Mucosa of stomach (tissue), 1 donor: ENCODE data around the gene CTIF.

Experiments used
- H3K27me3 ChIP-seq: one replicate; pipeline ENCODE4 v1.7.0; 2013; ENCODE audit warnings: mild to moderate bottlenecking, low read length; ENCODE audit not compliant: control insufficient read depth, insufficient read depth
- H3K36me3 ChIP-seq: one replicate; pipeline ENCODE4 v1.7.0; 2013; ENCODE audit warnings: low read length; ENCODE audit not compliant: control insufficient read depth, insufficient read depth
- H3K4me1 ChIP-seq: one replicate; pipeline ENCODE4 v1.7.0; 2013; ENCODE audit warnings: mild to moderate bottlenecking, low read length; ENCODE audit not compliant: control insufficient read depth, insufficient read depth
- H3K4me3 ChIP-seq: one replicate; pipeline ENCODE4 v1.7.0; 2013; ENCODE audit warnings: low read length
- H3K9ac ChIP-seq: one replicate; pipeline ENCODE4 v1.7.0; 2013; ENCODE audit warnings: mild to moderate bottlenecking, low read length, moderate library complexity
- H3K9me3 ChIP-seq: one replicate; pipeline ENCODE4 v1.7.0; 2013; ENCODE audit warnings: mild to moderate bottlenecking, low read length, moderate library complexity; ENCODE audit not compliant: control insufficient read depth
- donor health status: Pancreatic carcinoma.

CTIF gene

DNA sequence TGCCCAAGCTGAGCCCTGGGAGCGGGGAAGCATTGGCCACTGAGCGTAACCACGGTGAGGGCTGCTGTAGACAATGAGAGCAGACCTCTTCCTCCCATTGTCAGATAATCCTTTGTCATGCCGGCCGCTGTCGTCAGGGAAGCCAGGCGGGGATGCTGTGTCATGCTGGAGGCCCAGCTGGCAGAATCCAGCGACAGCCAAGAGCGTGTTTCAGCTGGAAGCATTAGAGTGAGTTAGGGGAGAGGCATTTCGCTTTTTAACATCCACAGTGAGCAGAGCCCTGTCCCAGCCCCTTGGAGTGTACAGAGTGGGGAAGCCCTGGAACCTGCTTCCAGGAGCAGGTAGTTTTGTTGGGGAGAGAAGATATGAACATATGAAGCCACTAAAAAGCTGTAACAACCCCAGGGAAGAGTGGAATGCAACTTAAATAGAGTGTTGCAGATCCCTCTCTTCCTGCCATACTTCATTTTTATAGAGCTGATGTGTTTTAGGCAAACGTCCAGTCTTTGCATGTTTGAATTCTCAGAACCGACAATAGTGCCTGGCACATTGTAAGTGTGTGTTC, 7.0 kb downstream of the CTIF start:
- Histone ChIP-seq H3K9ac (no peak overlapping the region), H3K4me3 (no peak overlapping the region), H3K36me3 (no peaks in the 10 kb centered on the region), H3K27me3 (no peaks in the 10 kb centered on the region), H3K9me3 (no peaks in the 10 kb centered on the region), H3K4me1 (peaks cover 6% of the 10 kb centered on the region)

DNA sequence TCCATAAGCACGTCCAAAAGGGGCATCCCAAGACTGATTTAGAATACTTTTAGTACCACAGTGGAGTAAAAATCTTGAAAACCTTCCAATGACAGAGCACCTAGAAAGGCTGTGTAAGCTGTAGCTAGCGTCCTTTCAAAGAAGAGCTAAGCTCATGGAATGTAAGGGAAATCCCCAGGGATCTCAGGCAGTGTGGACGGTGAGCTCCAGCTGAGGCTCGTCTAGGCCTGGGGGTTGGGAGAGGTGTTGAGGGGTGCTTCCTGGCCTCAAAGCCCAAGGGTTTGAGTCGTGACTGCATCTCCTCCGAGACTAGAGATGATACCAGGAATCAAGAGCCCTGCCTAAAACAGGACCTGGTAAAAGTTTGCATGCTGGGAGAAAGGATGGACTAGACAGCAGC, 7.6 kb downstream of the CTIF start:
- peaks cover 5% of the 10 kb centered on the region for H3K4me1 ChIP-seq

DNA sequence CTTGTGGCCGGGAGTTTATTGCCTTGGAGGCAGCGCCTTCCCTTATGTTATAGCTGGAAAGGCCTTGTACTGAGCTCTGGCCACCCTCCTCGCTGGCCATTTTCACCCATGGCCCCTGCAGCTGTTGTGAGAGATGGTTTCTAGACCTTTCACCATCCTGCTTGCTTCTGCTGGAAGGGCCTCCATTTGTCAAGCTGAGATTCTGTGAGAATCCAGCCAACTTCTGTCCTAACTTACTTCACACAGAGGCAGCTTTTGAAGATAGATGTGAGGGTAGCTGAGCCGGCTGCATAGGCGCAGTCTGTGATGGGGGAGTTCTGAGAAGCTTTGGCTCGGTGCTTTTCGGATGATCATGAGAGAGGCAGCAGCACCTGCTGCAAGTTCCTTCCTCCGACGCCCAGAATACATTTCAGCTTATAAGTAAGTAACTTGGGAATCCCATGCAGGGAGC, 8.7 kb downstream of the CTIF start:
- Histone ChIP-seq H3K4me1 (no peaks in the 10 kb centered on the region), H3K4me3 (no peak overlapping the region), H3K9ac (no peak overlapping the region), H3K27me3 (no peaks in the 10 kb centered on the region), H3K9me3 (no peaks in the 10 kb centered on the region), H3K36me3 (no peaks in the 10 kb centered on the region)

More for the DNA sequence above, 7.6 kb downstream of the CTIF start:
- H3K9ac ChIP-seq = no peak overlapping the region
- no peaks in the 10 kb centered on the region for H3K9me3 ChIP-seq
- no peaks in the 10 kb centered on the region for H3K36me3 ChIP-seq
- H3K4me3 ChIP-seq = no peak overlapping the region
- no peaks in the 10 kb centered on the region for H3K27me3 ChIP-seq

DNA sequence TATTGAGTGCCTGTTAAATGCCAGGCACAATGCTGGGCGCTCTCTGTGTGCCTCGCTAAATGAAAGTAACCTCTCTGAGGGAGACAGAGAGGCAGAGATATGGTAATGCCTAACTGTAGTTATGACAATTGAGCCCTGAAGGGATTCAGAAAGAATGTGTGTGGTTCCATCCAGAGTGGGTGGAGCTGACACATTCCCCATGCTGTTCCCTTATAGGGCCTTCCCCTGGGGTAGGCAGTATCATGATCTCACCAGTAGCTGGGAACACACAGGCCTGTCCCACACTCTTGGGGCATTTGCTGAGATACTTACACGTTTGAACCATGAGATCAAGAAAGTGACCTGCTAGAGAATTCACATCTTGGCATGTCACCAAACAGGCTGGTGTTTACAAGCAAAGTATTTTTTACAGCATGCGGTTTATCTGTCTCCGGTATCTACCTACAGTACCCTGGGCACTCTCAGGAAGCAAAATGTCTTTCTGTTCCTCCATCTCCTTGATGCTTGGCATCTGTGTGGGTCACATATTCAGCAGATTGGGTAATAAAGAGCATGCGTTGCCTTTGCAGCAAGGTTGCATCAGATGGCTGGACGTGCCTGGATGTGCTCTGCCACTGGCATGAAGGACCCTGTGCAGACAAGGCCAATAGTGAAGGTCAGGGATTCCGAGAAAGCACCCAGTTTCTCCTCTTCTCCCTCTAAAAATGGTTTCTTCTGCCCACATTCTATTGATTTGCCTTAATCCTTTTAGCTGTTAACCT, 9.4 kb downstream of the CTIF start:
- no peaks in the 10 kb centered on the region for H3K36me3 ChIP-seq
- H3K27me3 ChIP-seq = no peaks in the 10 kb centered on the region
- H3K9ac ChIP-seq = no peak overlapping the region
- no peak overlapping the region for H3K4me3 ChIP-seq
- no peaks in the 10 kb centered on the region for H3K9me3 ChIP-seq
- H3K4me1 ChIP-seq = no peaks in the 10 kb centered on the region

DNA sequence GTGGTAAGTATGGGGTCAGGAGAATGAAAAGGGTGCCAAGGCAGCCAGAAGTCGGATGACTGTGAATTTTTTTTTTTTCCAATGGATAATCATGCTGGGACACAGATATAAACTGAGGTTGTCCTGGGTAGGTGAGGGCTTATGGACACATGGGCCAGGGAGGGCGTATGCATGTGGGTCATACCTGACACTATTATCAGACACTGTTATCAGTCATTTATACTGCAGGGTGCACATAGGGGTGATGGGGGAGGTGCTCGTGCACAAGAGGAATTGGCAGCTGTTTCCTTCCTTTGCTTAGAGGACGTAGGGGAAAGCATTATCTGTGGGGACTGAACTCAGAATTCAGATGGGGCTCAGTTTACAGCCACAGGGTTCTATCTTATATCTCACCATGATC, 10.1 kb downstream of the CTIF start:
- Histone ChIP-seq H3K4me1 (no peaks in the 10 kb centered on the region), H3K36me3 (no peaks in the 10 kb centered on the region), H3K4me3 (no peak overlapping the region), H3K9me3 (no peaks in the 10 kb centered on the region), H3K27me3 (no peaks in the 10 kb centered on the region), H3K9ac (no peak overlapping the region)

DNA sequence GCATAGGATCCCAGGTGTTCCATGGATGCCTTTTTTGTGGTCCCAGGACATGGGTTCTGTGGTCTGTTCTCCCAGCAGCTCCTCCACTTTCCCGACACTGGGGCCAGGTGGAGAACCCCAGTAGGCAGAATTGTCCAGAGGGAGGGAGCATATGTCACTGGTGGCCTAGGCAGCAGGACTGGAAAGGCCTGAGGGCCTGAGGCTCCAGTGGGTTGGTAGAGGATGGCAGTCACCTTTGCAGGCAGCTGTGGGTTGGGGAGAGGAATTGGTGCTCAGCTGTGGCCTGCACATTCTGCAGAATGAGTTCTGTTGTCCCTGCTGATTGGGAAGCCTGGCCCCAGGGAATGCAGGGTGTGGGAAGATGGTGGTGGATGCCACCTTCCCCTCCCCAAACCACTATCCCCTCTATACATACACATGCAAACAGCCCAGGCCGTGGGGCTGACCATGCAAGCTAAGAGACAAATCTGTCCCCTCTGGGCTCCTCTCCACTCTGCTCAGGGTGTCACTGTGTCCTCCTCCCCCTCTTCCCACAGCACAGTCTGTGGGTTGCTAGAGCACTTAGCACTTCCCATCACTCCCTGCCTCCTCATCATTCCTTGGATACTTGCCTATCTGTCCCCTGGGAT, 11.4 kb downstream of the CTIF start:
- no peaks in the 10 kb centered on the region for H3K36me3 ChIP-seq
- no peaks in the 10 kb centered on the region for H3K27me3 ChIP-seq
- no peaks in the 10 kb centered on the region for H3K9me3 ChIP-seq
- H3K9ac ChIP-seq = no peak overlapping the region
- H3K4me1 ChIP-seq = no peaks in the 10 kb centered on the region
- H3K4me3 ChIP-seq = no peak overlapping the region

DNA sequence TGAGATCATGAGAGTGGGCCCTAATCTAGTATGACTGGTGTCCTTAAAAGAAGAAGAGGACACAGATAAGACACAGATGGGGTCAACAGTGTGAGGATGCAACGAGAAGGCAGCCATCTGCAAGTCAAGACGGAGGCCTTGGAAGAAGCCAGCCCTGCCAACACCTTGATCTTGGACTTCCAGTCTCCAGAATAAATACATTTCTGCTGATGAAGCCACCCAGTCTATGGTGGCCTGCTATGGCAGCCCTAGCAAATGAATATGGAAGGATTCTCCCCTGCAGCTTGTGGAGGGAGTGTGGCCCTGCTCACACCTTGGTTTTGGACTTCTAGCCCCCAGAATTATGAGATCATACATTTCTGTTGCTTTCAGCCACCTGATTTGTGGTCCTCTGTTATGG, 12.3 kb downstream of the CTIF start:
- H3K9me3 ChIP-seq = no peaks in the 10 kb centered on the region
- H3K4me1 ChIP-seq = no peaks in the 10 kb centered on the region
- no peaks in the 10 kb centered on the region for H3K36me3 ChIP-seq
- no peaks in the 10 kb centered on the region for H3K27me3 ChIP-seq
- no peak overlapping the region for H3K4me3 ChIP-seq
- H3K9ac ChIP-seq = no peak overlapping the region

DNA sequence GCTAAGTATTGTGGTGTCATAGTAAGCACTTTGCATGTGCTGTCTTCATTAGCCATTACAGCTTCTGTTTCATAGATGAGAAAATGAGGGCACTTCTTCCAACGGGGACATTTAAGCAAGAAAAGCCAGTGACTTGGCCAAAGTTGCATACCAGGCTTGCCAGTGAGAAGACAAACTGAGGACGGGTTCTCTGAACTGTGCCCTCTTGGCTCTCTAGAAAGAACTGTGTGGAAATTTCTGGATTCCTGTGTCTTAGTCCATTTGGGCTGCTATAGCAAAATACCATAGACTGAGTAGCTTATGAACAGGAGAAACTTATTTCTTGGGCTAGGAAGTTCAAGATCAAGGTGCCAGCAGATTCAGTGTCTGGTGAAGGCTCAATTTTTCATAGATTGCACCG, 13.3 kb downstream of the CTIF start:
- Histone ChIP-seq H3K36me3 (no peaks in the 10 kb centered on the region), H3K4me1 (no peaks in the 10 kb centered on the region), H3K9ac (no peak overlapping the region), H3K9me3 (no peaks in the 10 kb centered on the region), H3K4me3 (no peak overlapping the region), H3K27me3 (no peaks in the 10 kb centered on the region)

DNA sequence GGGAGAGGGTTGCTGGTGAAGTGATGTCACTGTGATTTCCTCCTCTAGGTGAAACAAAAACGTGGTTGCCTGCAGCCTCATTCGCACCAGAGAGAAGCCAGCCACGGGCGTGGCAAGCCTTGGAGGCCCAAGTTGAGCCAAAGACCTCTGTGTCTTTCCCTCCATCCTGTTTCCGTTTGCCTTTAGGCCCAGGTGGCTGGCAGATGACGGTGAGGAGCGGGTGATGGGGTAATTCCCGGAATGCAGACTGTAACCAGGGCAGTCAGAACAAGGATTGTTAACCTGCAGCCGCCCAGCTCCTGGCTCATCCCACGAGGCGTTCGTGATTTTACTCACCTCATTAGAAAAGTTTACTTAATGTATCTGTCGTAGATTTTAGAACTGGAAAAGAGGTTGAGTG, 14.4 kb downstream of the CTIF start:
- H3K36me3 ChIP-seq = no peaks in the 10 kb centered on the region
- no peaks in the 10 kb centered on the region for H3K4me1 ChIP-seq

DNA sequence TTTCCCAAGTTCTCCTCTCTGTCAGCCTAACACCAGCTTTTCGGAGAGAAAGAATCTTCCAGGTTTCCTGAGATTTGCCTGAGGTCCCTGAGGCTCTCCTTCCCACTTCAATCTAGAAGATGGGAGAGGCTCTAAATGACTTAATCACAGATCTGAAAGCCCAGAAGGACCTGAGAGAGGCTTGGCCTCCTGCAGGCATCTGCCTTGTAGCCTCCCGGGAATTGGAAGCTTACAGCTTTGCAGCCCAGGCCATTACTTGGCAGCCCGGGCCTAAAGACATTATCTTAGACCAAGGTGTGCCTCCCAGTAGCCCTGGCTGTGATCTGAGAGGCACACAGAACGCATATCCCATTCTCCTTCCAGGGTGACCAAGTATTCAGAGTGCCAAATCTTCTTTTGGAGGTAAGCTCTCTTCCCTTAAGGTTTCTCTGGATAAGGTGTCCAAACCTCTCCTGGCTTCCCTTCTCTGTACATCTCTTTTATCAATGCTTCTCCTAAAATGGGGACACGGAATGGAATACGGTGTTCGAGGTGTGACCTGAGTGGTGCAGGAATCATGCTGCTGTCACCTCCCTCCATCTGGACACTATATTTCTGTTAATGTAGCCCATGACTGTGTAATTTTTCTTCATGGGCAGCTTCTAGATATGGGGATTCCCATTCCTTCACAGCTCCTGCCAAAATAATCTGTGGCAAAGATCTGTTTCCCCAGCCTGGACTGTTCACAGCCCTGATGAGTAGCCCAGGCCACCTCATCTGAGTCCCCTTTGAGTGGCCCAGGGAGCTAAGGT, 16.0 kb downstream of the CTIF start:
- Histone ChIP-seq H3K9me3 (no peaks in the 10 kb centered on the region), H3K36me3 (no peaks in the 10 kb centered on the region), H3K4me3 (no peak overlapping the region), H3K9ac (no peak overlapping the region), H3K27me3 (no peaks in the 10 kb centered on the region), H3K4me1 (no peaks in the 10 kb centered on the region)

More for the DNA sequence above, 14.4 kb downstream of the CTIF start:
- H3K9me3 ChIP-seq = no peaks in the 10 kb centered on the region
- no peak overlapping the region for H3K4me3 ChIP-seq
- H3K27me3 ChIP-seq = no peaks in the 10 kb centered on the region
- H3K9ac ChIP-seq = no peak overlapping the region

DNA sequence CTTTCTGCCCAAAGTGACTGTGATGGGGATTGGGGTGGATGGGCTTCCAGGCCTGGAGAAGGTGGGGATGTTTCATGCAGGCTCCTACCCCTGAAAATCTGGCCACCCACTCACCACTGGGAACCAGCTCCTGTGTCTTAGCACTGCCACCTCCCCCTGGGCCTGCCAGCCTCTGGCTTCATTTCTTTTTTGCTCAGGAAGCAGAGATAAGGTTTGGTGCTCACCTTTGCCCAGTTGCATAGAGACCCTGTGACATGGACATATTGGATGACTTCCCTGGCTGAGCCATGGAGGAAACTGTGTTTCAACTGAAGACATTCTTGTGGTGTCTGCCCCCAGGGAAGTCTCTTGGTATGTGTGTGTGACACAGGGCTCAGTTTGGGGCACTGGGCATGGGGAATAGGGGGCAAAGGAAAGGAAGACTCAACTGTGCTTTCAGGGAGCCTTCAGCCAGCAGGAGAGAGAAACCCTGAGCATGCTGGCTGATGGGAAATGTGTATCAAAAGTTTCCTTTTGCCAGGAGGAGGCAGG, 16.7 kb downstream of the CTIF start:
- Histone ChIP-seq H3K27me3 (no peaks in the 10 kb centered on the region), H3K4me3 (no peak overlapping the region), H3K9ac (no peak overlapping the region), H3K9me3 (no peaks in the 10 kb centered on the region), H3K4me1 (no peaks in the 10 kb centered on the region), H3K36me3 (no peaks in the 10 kb centered on the region)
